Neural cell (in vitro differentiated cells): ENCODE measurements around the gene NEUROD4. TPM values are rescaled to one million over a fixed set of nuclear protein-coding genes. Genes with fewer than 3 reads are reported as not detected.

Source experiments
- H2AFZ ChIP-seq: fragments of 200-600, 300-800 bp; sonication (generic), shearing (Covaris generic); 2 replicates; pipeline ENCODE4 v1.6.0; 2014; ENCODE audit warnings: low read depth, mild to moderate bottlenecking, antibody characterized with exemption, low read length, moderate library complexity
- H3F3A ChIP-seq: fragments of 200-600 bp; shearing (Covaris generic); 2 replicates; pipeline ENCODE4 v1.6.1; 2016; ENCODE audit warnings: mild to moderate bottlenecking, moderate library complexity, mixed read lengths, antibody characterized with exemption, low read length; ENCODE audit not compliant: insufficient read depth, poor library complexity, severe bottlenecking
- H3K27ac ChIP-seq: fragments of 200-600, 300-800 bp; sonication (generic), shearing (Covaris generic); 2 replicates; pipeline ENCODE4 v1.5.1; 2014; ENCODE audit warnings: mild to moderate bottlenecking, low read length, moderate library complexity
- H3K27me3 ChIP-seq: fragments of 300-800, 200-600 bp; sonication (generic), shearing (Covaris generic); 2 replicates; pipeline ENCODE4 v1.6.0; 2014; ENCODE audit warnings: mild to moderate bottlenecking, low read depth, low read length, moderate library complexity; ENCODE audit not compliant: insufficient read depth
- H3K36me3 ChIP-seq: fragments of 300-800, 200-600 bp; sonication (generic), shearing (Covaris generic); 2 replicates; pipeline ENCODE4 v1.5.1; 2014; ENCODE audit warnings: mild to moderate bottlenecking, antibody characterized with exemption, low read length, moderate library complexity; ENCODE audit not compliant: insufficient read depth
- H3K4me2 ChIP-seq: fragments of 300-800, 200-600 bp; sonication (generic), shearing (Covaris generic); 2 replicates; pipeline ENCODE4 v1.6.0; 2014; ENCODE audit warnings: mild to moderate bottlenecking, low read length
- H3K4me3 ChIP-seq: fragments of 300-800, 200-600 bp; sonication (generic), shearing (Covaris generic); 2 replicates; pipeline ENCODE4 v1.5.1; 2014; ENCODE audit warnings: mild to moderate bottlenecking, low read length, moderate library complexity
- H3K79me2 ChIP-seq: fragments of 200-600 bp; shearing (Covaris generic); replicated peaks from 2 replicates; pipeline ENCODE4 v1.6.0; 2014; ENCODE audit warnings: mild to moderate bottlenecking, low read length, moderate library complexity; ENCODE audit not compliant: insufficient read depth
- H3K9ac ChIP-seq: fragments of 300-800, 200-600 bp; sonication (generic), shearing (Covaris generic); 2 replicates; pipeline ENCODE4 v1.6.1; 2016; ENCODE audit warnings: mild to moderate bottlenecking, low read length, mixed read lengths
- H3K9me2 ChIP-seq: fragments of 200-600 bp; shearing (Covaris generic); 2 replicates; pipeline ENCODE4 v1.6.1; 2016; ENCODE audit warnings: mild to moderate bottlenecking, low read length, mixed read lengths; ENCODE audit not compliant: insufficient read depth
- H3K9me3 ChIP-seq: fragments of 200-600, 300-800 bp; sonication (generic), shearing (Covaris generic); 2 replicates; pipeline ENCODE4 v1.6.1; 2016; ENCODE audit warnings: mild to moderate bottlenecking, mixed run types, low read length, moderate library complexity, mixed read lengths
- H4K20me1 ChIP-seq: fragments of 200-600 bp; shearing (Covaris generic); 2 replicates; pipeline ENCODE4 v1.6.1; 2016; ENCODE audit warnings: mild to moderate bottlenecking, mixed run types; ENCODE audit not compliant: insufficient read depth
- CTCF ChIP-seq: fragments of 450-650 bp; IDR thresholded peaks from 2 replicates; pipeline ENCODE4 v1.5.1; 2014; ENCODE audit warnings: antibody characterized with exemption, mild to moderate bottlenecking, moderate library complexity; ENCODE audit not compliant: poor library complexity, severe bottlenecking
- EP300 ChIP-seq: fragments of 450-650 bp; conservative IDR thresholded peaks from 2 replicates; pipeline ENCODE4 v1.6.1; 2014; ENCODE audit warnings: antibody characterized with exemption, mild to moderate bottlenecking, moderate library complexity; ENCODE audit not compliant: poor library complexity, severe bottlenecking
- EZH2 ChIP-seq: fragments of 200-600, 300-800 bp; shearing (Covaris generic), sonication (generic); IDR thresholded peaks from 2 replicates; pipeline ENCODE4 v1.6.1; 2014; ENCODE audit warnings: antibody characterized with exemption, low read length, borderline replicate concordance, mild to moderate bottlenecking; ENCODE audit not compliant: insufficient read depth, poor library complexity, severe bottlenecking
- MXI1 ChIP-seq: fragments of 450-650 bp; conservative IDR thresholded peaks from 2 replicates; pipeline ENCODE4 v1.6.1; 2014; ENCODE audit warnings: antibody characterized with exemption, mild to moderate bottlenecking; ENCODE audit not compliant: poor library complexity, severe bottlenecking
- POLR2AphosphoS5 ChIP-seq: IDR thresholded peaks from 2 replicates; pipeline ENCODE4 v1.6.1; 2012
- RAD21 ChIP-seq: fragments of 450-650 bp; conservative IDR thresholded peaks from 2 replicates; pipeline ENCODE4 v1.6.1; 2014; ENCODE audit warnings: antibody characterized with exemption, mild to moderate bottlenecking, moderate library complexity
- REST ChIP-seq: IDR thresholded peaks from 2 replicates; pipeline ENCODE4 v1.6.1; 2012; ENCODE audit warnings: borderline replicate concordance
- SMC3 ChIP-seq: fragments of 450-650 bp; conservative IDR thresholded peaks from 2 replicates; pipeline ENCODE4 v1.6.1; 2014; ENCODE audit warnings: antibody characterized with exemption, mild to moderate bottlenecking, moderate library complexity; ENCODE audit not compliant: poor library complexity
- TAF1 ChIP-seq: IDR thresholded peaks from 2 replicates; pipeline ENCODE4 v1.6.1; 2012; ENCODE audit warnings: low read depth
- polyA plus RNA-seq: library from polyadenylated mRNA; depleted of rRNA; stranded (reverse); fragments of >200 nt; gene quantifications from 2 replicates; pipeline ENCODE4 v1.2.3, GENCODE V29; 2014

NEUROD4 gene
- polyA plus RNA-seq, 1 donor from 2014 or later = not detected

- no peak for TF ChIP-seq CTCF
- no peak for TF ChIP-seq MXI1
- TF ChIP-seq POLR2AphosphoS5 = no peak
- no peak for TF ChIP-seq EZH2
- no peak for TF ChIP-seq REST
- no peaks in the 10 kb centered on the region for H3K27me3 ChIP-seq
These were observed 31.6 kb downstream of the NEUROD4 start for GRCh38 chr12:55051197-55051947.

GRCh38 chr12:55057481-55057880, 37.7 kb downstream of the NEUROD4 start:
- no peaks in the 10 kb centered on the region for H3K9me3 ChIP-seq

More at GRCh38 chr12:55051197-55051947, 31.6 kb downstream of the NEUROD4 start:
- no peak overlapping the region for H3K4me3 ChIP-seq
- no peak overlapping the region for H3K4me2 ChIP-seq
- H4K20me1 ChIP-seq = no peaks in the 10 kb centered on the region
- H3K36me3 ChIP-seq = no peaks in the 10 kb centered on the region
- no peak overlapping the region for H3K27ac ChIP-seq
- H3K9me3 ChIP-seq = no peaks in the 10 kb centered on the region
- no peaks in the 10 kb centered on the region for H3K79me2 ChIP-seq
- no peak overlapping the region for H2AFZ ChIP-seq
- H3F3A ChIP-seq = no peaks in the 10 kb centered on the region
- H3K9me2 ChIP-seq = no peaks in the 10 kb centered on the region
- no peak overlapping the region for H3K9ac ChIP-seq

GRCh38 chr12:55058082-55058481, 38.3 kb downstream of the NEUROD4 start:
- no peaks in the 10 kb centered on the region for H3K9me2 ChIP-seq
- H3K79me2 ChIP-seq = no peaks in the 10 kb centered on the region
- no peaks in the 10 kb centered on the region for H4K20me1 ChIP-seq
- H3K27me3 ChIP-seq = no peaks in the 10 kb centered on the region
- no peaks in the 10 kb centered on the region for H3F3A ChIP-seq
- H3K9me3 ChIP-seq = no peaks in the 10 kb centered on the region
- TF ChIP-seq REST = no peak
- no peak for TF ChIP-seq POLR2AphosphoS5
- TF ChIP-seq EZH2 = no peak
- TF ChIP-seq TAF1 = no peak
- TF ChIP-seq MXI1 = no peak
- TF ChIP-seq RAD21 = no peak
- TF ChIP-seq CTCF = no peak
- no peak for TF ChIP-seq EP300
- TF ChIP-seq SMC3 = no peak
- no peak overlapping the region for H3K4me2 ChIP-seq
- no peak overlapping the region for H2AFZ ChIP-seq
- H3K4me3 ChIP-seq = no peak overlapping the region
- no peaks in the 10 kb centered on the region for H3K36me3 ChIP-seq
- H3K9ac ChIP-seq = no peak overlapping the region
- H3K27ac ChIP-seq = no peak overlapping the region

More at GRCh38 chr12:55057481-55057880, 37.7 kb downstream of the NEUROD4 start:
- Histone ChIP-seq H3K4me3 (no peak overlapping the region), H3F3A (no peaks in the 10 kb centered on the region), H3K79me2 (no peaks in the 10 kb centered on the region), H2AFZ (no peak overlapping the region), H4K20me1 (no peaks in the 10 kb centered on the region), H3K9ac (no peak overlapping the region), H3K4me2 (no peak overlapping the region), H3K9me2 (no peaks in the 10 kb centered on the region), H3K36me3 (no peaks in the 10 kb centered on the region), H3K27me3 (no peaks in the 10 kb centered on the region), H3K27ac (no peak overlapping the region)
- no peak for TF ChIP-seq RAD21
- peak; percentile 1 for TF ChIP-seq MXI1
